22Rv1 (cell line): ENCODE data around the gene BBS1.

Source experiments
- CTCF ChIP-seq: fragments of 450-650 bp; IDR thresholded peaks from 2 replicates; pipeline ENCODE4 v1.5.1; 2017; ENCODE audit warnings: mild to moderate bottlenecking
- ZFX ChIP-seq: fragments of 450-650 bp; IDR thresholded peaks from 2 replicates; pipeline ENCODE4 v1.6.1; 2017; ENCODE audit warnings: antibody characterized with exemption, borderline replicate concordance

- no peak for TF ChIP-seq CTCF
- TF ChIP-seq ZFX = no peak
These were observed 37.6 kb downstream of the BBS1 start for GRCh38 chr11:66548041-66548440.
